ENCODE results near the gene RNF135. TPM values are rescaled to one million over a fixed set of nuclear protein-coding genes. Genes with fewer than 3 reads are reported as not detected.

Gene RNF135
- total and polyA plus RNA-seq, 12 donors: 2.3 to 8.3 (median 5.3) TPM

DNA sequence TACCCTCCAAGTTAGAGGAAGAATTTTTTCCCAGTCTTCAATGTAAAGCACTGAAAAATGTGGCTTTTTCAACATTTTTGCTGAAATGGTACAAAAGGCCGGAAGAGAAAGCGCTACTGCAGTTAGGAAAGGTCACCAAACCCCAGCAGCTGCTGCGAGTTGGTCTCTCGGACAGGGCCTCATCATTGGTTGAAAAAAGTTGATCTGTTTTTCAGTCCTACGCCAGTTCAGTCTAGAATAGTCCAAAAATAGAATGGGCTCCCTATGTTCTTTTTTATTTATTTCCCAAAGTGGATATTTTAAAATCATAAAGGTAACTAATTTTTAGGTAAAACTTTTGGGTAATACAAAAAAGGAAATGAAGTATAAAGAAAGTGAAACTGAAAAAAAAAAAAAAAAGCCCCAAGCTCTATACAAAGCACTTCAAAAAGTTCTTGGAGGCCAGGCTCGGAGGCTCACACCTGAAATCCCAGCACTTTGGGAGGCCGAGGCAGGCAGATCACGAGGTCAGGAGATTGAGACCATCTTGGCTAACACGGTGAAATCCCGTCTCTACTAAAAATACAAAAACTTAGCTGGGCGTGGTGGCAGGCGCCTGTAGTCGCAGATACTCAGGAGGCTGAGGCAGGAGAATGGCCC, 31.7 kb upstream of the RNF135 start:
- peaks cover 0 to 77% (median 0%) of the 10 kb centered on the region in 9 donors for H3K36me3 ChIP-seq
- H3K4me3 ChIP-seq: no peak overlapping the region
- DNase-seq (peak in 1 of 2 donors; percentile 30), ATAC-seq (peak in 5 of 8 donors; percentile 42 to 75 (median 56))
- peak overlapping the region in 8 of 10 donors; percentile 6 to 62 (median 44) for H3K27ac ChIP-seq
- 76 to 84% methylated on average over 13 of the region's 13 CpGs for WGBS, 2 donors
- H3K4me1 ChIP-seq: peaks cover 0 to 20% (median 0%) of the 10 kb centered on the region in 9 donors
- H3K27me3 ChIP-seq: no peaks in the 10 kb centered on the region
- intact Hi-C loops (cut with DNase I): no loop called here
- H3K9me3 ChIP-seq: no peaks in the 10 kb centered on the region
- TF ChIP-seq, protein P1, sequence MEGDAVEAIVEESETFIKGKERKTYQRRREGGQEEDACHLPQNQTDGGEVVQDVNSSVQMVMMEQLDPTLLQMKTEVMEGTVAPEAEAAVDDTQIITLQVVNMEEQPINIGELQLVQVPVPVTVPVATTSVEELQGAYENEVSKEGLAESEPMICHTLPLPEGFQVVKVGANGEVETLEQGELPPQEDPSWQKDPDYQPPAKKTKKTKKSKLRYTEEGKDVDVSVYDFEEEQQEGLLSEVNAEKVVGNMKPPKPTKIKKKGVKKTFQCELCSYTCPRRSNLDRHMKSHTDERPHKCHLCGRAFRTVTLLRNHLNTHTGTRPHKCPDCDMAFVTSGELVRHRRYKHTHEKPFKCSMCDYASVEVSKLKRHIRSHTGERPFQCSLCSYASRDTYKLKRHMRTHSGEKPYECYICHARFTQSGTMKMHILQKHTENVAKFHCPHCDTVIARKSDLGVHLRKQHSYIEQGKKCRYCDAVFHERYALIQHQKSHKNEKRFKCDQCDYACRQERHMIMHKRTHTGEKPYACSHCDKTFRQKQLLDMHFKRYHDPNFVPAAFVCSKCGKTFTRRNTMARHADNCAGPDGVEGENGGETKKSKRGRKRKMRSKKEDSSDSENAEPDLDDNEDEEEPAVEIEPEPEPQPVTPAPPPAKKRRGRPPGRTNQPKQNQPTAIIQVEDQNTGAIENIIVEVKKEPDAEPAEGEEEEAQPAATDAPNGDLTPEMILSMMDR (IDR thresholded peaks at IDR 0.05): no peak

- ATAC-seq (no peak), DNase-seq (no peak)
- Histone ChIP-seq H3K4me3 (no peak overlapping the region), H3K36me3 (peaks cover 0 to 79% (median 0%) of the 10 kb centered on the region in 9 donors), H3K9me3 (no peaks in the 10 kb centered on the region), H3K4me1 (peaks cover 0 to 15% (median 0%) of the 10 kb centered on the region in 9 donors), H3K27me3 (no peaks in the 10 kb centered on the region), H3K27ac (no peak overlapping the region)
- WGBS, 2 donors: 73 to 74% methylated on average over 4 of the region's 4 CpGs
- TF ChIP-seq, protein P1 (IDR thresholded peaks at IDR 0.05): no peak
- intact Hi-C loops (cut with DNase I): no loop called here
Measured at GRCh38 chr17:30942308-30943079, 28.3 kb upstream of the RNF135 start.

DNA sequence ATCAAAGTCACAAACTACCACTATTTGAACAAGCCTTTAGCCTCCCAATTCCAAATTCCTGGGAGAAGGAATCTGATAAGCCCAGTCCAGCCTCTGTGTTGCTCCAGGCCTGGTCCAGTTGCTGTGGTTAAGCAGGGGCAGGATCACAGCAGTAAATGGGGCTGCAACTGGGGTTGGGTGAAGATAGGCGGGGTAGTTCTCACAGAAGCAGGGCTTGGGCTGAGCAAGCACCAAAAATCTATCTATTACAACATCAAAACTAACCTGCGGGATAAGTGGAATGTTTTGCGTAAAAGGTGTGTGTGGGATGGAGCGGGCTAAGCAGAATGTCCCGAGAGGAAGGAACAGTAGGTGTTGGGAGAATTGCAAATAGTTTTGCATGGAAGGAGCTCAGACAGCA, 23.0 kb upstream of the RNF135 start:
- no peak overlapping the region for H3K4me3 ChIP-seq
- H3K27ac ChIP-seq: peak overlapping the region in 1 of 10 donors; percentile 15
- no peaks in the 10 kb centered on the region for H3K27me3 ChIP-seq
- intact Hi-C loops (cut with DNase I): no loop called here
- TF ChIP-seq, protein P1 (IDR thresholded peaks at IDR 0.05): no peak
- ATAC-seq (no peak), DNase-seq (no peak)
- peaks cover 0 to 48% (median 0%) of the 10 kb centered on the region in 9 donors for H3K36me3 ChIP-seq
- WGBS, 2 donors: 96 to 97% methylated on average over 5 of the region's 5 CpGs
- H3K9me3 ChIP-seq: no peaks in the 10 kb centered on the region
- H3K4me1 ChIP-seq: peaks cover 0 to 31% (median 9%) of the 10 kb centered on the region in 9 donors

- H3K27ac ChIP-seq: peak overlapping the region in 6 of 10 donors; percentile 22 to 71 (median 58)
- ATAC-seq: no peak
- 85 to 88% methylated on average over 5 of the region's 5 CpGs for WGBS, 2 donors
Measured at GRCh38 chr17:30950189-30950588, 20.6 kb upstream of the RNF135 start.

More at GRCh38 chr17:30950189-30950588, 20.6 kb upstream of the RNF135 start:
- TF ChIP-seq, protein P1 (IDR thresholded peaks at IDR 0.05): no peak
- H3K4me3 ChIP-seq: no peak overlapping the region
- no peaks in the 10 kb centered on the region for H3K9me3 ChIP-seq
- no peaks in the 10 kb centered on the region for H3K27me3 ChIP-seq
- intact Hi-C loops (cut with DNase I): no loop called here
- peaks cover 0 to 29% (median 0%) of the 10 kb centered on the region in 9 donors for H3K36me3 ChIP-seq
- no peak for DNase-seq
- peaks cover 0 to 55% (median 12%) of the 10 kb centered on the region in 9 donors for H3K4me1 ChIP-seq

Data from heart right ventricle (tissue), 16 donors.